GM19397 (cell line): ENCODE results near the gene ZFP62.
"Not testable (repeated sequence)": the region's sequence is repeated elsewhere in the genome, so short reads cannot be mapped to it uniquely, and the experiment has no call there.

Experiments used
- ATAC-seq: cut with Tn5 transposase; IDR thresholded peaks from one replicate; pipeline ENCODE4 v1.9.1; 2021; ENCODE audit warnings: mild to moderate bottlenecking, moderate library complexity; ENCODE audit not compliant: unreplicated experiment

The ZFP62 gene

GRCh38 chr5:180860887-180861822 is at the start of gene ZFP62:
TSS of gene ZFP62 (minus strand) at chr5:180861276. CDS start at chr5:180861219, 57 bp downstream.
- peak; percentile 93 for ATAC-seq

- no peak for ATAC-seq
These were observed 49.7 kb upstream of the ZFP62 start for GRCh38 chr5:180910735-180911134.

- ATAC-seq: no peak
These were observed 49.1 kb upstream of the ZFP62 start for GRCh38 chr5:180910182-180910581.

GRCh38 chr5:180909782-180910181 is 48.7 kb upstream of the ZFP62 start:
- ATAC-seq: no peak

- no peak for ATAC-seq
These were observed 48.1 kb upstream of the ZFP62 start for GRCh38 chr5:180908998-180909731.

GRCh38 chr5:180908400-180908799 is 47.3 kb upstream of the ZFP62 start:
- ATAC-seq: no peak

- ATAC-seq: no peak
These were observed 40.4 kb upstream of the ZFP62 start for GRCh38 chr5:180901319-180902009.

- ATAC-seq: no peak
These were observed 39.1 kb upstream of the ZFP62 start for GRCh38 chr5:180900178-180900577.

GRCh38 chr5:180898621-180899246 is 37.7 kb upstream of the ZFP62 start, which contains the start of gene BTNL8:
TSS of gene BTNL8 (plus strand) at chr5:180899159. CDS start at chr5:180899311, 152 bp downstream.
- ATAC-seq: no peak

- ATAC-seq: not testable (repeated sequence)
These were observed 34.3 kb upstream of the ZFP62 start for GRCh38 chr5:180895330-180895729.

GRCh38 chr5:180889381-180889780 is 28.3 kb upstream of the ZFP62 start:
- ATAC-seq: no peak

GRCh38 chr5:180885845-180886529 is 24.9 kb upstream of the ZFP62 start:
- ATAC-seq: not testable (repeated sequence)

GRCh38 chr5:180875860-180876426 is 14.9 kb upstream of the ZFP62 start:
- ATAC-seq: no peak

GRCh38 chr5:180874804-180875582 is 13.9 kb upstream of the ZFP62 start:
- no peak for ATAC-seq

GRCh38 chr5:180873615-180874520 is 12.8 kb upstream of the ZFP62 start:
- ATAC-seq: no peak

GRCh38 chr5:180872419-180872818 is 11.3 kb upstream of the ZFP62 start:
- no peak for ATAC-seq

- no peak for ATAC-seq
These were observed 9.4 kb upstream of the ZFP62 start for GRCh38 chr5:180870276-180871068.
